ENCODE measurements around the gene PLCXD3. TPM values are rescaled to one million over a fixed set of nuclear protein-coding genes. Genes with fewer than 3 reads are reported as not detected.

Gene PLCXD3
- polyA plus RNA-seq, 1 of the 3 experiments (the other 2 are of a cell fraction): 0.15 TPM

DNA sequence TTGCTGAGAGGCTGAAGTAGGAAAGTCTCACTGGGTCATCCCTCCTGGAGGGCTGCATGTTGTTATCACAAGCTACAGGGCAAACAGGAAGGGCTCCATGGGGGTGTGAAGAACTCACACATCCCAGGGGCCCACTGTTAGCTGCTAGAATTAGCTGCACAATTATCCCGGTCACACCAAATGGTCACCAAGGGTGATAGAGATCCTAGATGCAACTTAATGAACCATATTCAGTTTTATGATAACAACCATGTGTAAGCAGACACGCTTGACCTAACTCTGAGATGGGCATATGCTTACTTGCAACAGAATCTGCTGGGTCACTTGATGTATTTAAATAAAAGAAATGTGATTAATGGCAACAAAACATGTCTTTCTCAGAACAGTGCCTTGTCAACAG, 153.6 kb downstream of the PLCXD3 start (continued):
- TF ChIP-seq TEAD4 (IDR thresholded peaks at IDR 0.05; ENCODE audit: borderline replicate concordance, insufficient read depth) (no peak), RAD21 (IDR thresholded peaks at IDR 0.05; ENCODE audit: low read length) (no peak), FOXJ3 (CRISPR knock-in tag; IDR thresholded peaks at IDR 0.05) (no peak), USF2 (IDR thresholded peaks at IDR 0.05; ENCODE audit: borderline replicate concordance, low read depth, low read length) (no peak), IRF3 (IDR thresholded peaks at IDR 0.05; ENCODE audit: low read depth, low read length) (no peak), GABPA (IDR thresholded peaks at IDR 0.05; ENCODE audit: low read depth) (no peak), FOSL2 (IDR thresholded peaks at IDR 0.05; ENCODE audit: borderline replicate concordance, low read depth) (no peak), EZH2phosphoT487 (IDR thresholded peaks at IDR 0.05; ENCODE audit: borderline replicate concordance, low read depth) (no peak)

GRCh38 chr5:41349846-41350245, 160.6 kb downstream of the PLCXD3 start:
- Histone ChIP-seq H3K27ac (ENCODE audit: low read depth in 2 of 2, low read length in 1 of 2) (no peak overlapping the region), H3F3A (replicated peaks; ENCODE audit: insufficient read depth) (no peaks in the 10 kb centered on the region), H3K9me3 (no peaks in the 10 kb centered on the region), H3K4me2 (no peak overlapping the region), H3K9me2 (no peaks in the 10 kb centered on the region), H3K27me3 (ENCODE audit: insufficient read depth) (no peaks in the 10 kb centered on the region), H3K79me2 (ENCODE audit: insufficient read depth) (no peaks in the 10 kb centered on the region), H4K20me1 (ENCODE audit: insufficient read depth) (no peaks in the 10 kb centered on the region), H2AFZ (ENCODE audit: low read depth) (no peak overlapping the region), H3K4me3 (ENCODE audit: low read depth in 2 of 2, low read length in 1 of 2) (no peak overlapping the region), H3K9ac (no peak overlapping the region), H3K36me3 (replicated peaks in 1 of 2; ENCODE audit: control insufficient read depth in 1 of 2, insufficient read depth in 2 of 2, low read length in 1 of 2) (no peaks in the 10 kb centered on the region), H3K4me1 (ENCODE audit: control insufficient read depth in 1 of 2, insufficient read depth in 2 of 2, low read depth in 1 of 2, low read length in 1 of 2) (no peaks in the 10 kb centered on the region; a peak in 3 of 4 replicates)
- 76% methylated on average over 4 of the region's 4 CpGs for WGBS (ENCODE audit: low lambda C conversion rate)
- POLR2A ChIA-PET: no interaction called here
- CTCF ChIA-PET: interaction anchor here (0.8 to 2.9 kb wide), 4 partner anchors 11 to 445 kb away, joined by 3 to 11 read pairs (median 4); no protein-coding TSS in a partner anchor
- no peak for DNase-seq
- TF ChIP-seq GABPA (IDR thresholded peaks at IDR 0.05; ENCODE audit: low read depth): no peak
- TF ChIP-seq NFIC (IDR thresholded peaks at IDR 0.05; ENCODE audit: borderline replicate concordance): no peak
- TF ChIP-seq ELF1 (IDR thresholded peaks at IDR 0.05): no peak
- no peak for TF ChIP-seq EZH2phosphoT487 (IDR thresholded peaks at IDR 0.05; ENCODE audit: borderline replicate concordance, low read depth)
- TF ChIP-seq, protein P1, sequence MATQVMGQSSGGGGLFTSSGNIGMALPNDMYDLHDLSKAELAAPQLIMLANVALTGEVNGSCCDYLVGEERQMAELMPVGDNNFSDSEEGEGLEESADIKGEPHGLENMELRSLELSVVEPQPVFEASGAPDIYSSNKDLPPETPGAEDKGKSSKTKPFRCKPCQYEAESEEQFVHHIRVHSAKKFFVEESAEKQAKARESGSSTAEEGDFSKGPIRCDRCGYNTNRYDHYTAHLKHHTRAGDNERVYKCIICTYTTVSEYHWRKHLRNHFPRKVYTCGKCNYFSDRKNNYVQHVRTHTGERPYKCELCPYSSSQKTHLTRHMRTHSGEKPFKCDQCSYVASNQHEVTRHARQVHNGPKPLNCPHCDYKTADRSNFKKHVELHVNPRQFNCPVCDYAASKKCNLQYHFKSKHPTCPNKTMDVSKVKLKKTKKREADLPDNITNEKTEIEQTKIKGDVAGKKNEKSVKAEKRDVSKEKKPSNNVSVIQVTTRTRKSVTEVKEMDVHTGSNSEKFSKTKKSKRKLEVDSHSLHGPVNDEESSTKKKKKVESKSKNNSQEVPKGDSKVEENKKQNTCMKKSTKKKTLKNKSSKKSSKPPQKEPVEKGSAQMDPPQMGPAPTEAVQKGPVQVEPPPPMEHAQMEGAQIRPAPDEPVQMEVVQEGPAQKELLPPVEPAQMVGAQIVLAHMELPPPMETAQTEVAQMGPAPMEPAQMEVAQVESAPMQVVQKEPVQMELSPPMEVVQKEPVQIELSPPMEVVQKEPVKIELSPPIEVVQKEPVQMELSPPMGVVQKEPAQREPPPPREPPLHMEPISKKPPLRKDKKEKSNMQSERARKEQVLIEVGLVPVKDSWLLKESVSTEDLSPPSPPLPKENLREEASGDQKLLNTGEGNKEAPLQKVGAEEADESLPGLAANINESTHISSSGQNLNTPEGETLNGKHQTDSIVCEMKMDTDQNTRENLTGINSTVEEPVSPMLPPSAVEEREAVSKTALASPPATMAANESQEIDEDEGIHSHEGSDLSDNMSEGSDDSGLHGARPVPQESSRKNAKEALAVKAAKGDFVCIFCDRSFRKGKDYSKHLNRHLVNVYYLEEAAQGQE (IDR thresholded peaks at IDR 0.05; ENCODE audit: low read depth, low read length): no peak
- TF ChIP-seq MEF2A (IDR thresholded peaks at IDR 0.05; ENCODE audit: borderline replicate concordance, low read depth): no peak
- TF ChIP-seq, protein P2, sequence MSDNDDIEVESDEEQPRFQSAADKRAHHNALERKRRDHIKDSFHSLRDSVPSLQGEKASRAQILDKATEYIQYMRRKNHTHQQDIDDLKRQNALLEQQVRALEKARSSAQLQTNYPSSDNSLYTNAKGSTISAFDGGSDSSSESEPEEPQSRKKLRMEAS (IDR thresholded peaks at IDR 0.05; ENCODE audit: low read depth): no peak
- no peak for TF ChIP-seq SMC3 (IDR thresholded peaks at IDR 0.05; ENCODE audit: low read depth, low read length)
- no peak for TF ChIP-seq USF2 (IDR thresholded peaks at IDR 0.05; ENCODE audit: borderline replicate concordance, low read depth, low read length)
- no peak for TF ChIP-seq CTCF (IDR thresholded peaks at IDR 0.05)
- no peak for TF ChIP-seq RCOR1 (IDR thresholded peaks at IDR 0.05; ENCODE audit: low read length)
- no peak for TF ChIP-seq EP300 (IDR thresholded peaks at IDR 0.05; ENCODE audit: borderline replicate concordance in 1 of 2, low read depth in 1 of 2, low read length in 1 of 2)
- no peak for TF ChIP-seq RXRA (IDR thresholded peaks at IDR 0.05; ENCODE audit: borderline replicate concordance, low read depth)
- TF ChIP-seq TEAD4 (IDR thresholded peaks at IDR 0.05; ENCODE audit: borderline replicate concordance, insufficient read depth): no peak
- no peak for TF ChIP-seq GATA2 (CRISPR knock-in tag; IDR thresholded peaks at IDR 0.05)
- TF ChIP-seq TAF1 (IDR thresholded peaks at IDR 0.05; ENCODE audit: borderline replicate concordance, low read depth, low read length): no peak
- no peak for TF ChIP-seq FOXM1 (IDR thresholded peaks at IDR 0.05; ENCODE audit: low read depth)
- no peak for TF ChIP-seq POLR2AphosphoS5 (IDR thresholded peaks at IDR 0.05; ENCODE audit: low read depth, low read length)

Data from SK-N-SH (cell line).